Gastroesophageal sphincter (tissue), 3 donors: ENCODE measurements around the gene PARD3B.

Source experiments
- CTCF ChIP-seq, 4 experiments: fragments of 200-600 bp in 2 of 4; fragments of 450-650 bp in 2 of 4; sonication (generic) in 1 of 4; IDR thresholded peaks; one replicate each; pipeline ENCODE4 v1.5.1; 2017 to 2019; ENCODE audit warnings: antibody characterized with exemption in 4 of 4, mild to moderate bottlenecking in 2 of 4, moderate library complexity in 2 of 4
- POLR2A ChIP-seq, 2 donors: fragments of 450-650 bp; IDR thresholded peaks; one replicate each; pipeline ENCODE4 v1.6.1; 2017; ENCODE audit warnings: antibody characterized with exemption in 2 of 2, mild to moderate bottlenecking in 2 of 2, moderate library complexity in 1 of 2
- POLR2AphosphoS5 ChIP-seq: sonication (generic); formaldehyde crosslinking; IDR thresholded peaks from one replicate; pipeline ENCODE4 v1.6.1; 2017; ENCODE audit warnings: antibody characterized with exemption

- TF ChIP-seq POLR2A (IDR thresholded peaks at IDR 0.05), result no peak
- no peak for TF ChIP-seq CTCF (IDR thresholded peaks at IDR 0.05)
- no peak for TF ChIP-seq POLR2AphosphoS5
Measured at GRCh38 chr2:205650931-205651330, 1105.7 kb downstream of the PARD3B start.
